IgD-negative memory B cell (primary cell): ENCODE measurements around the gene THAP4. TPM values are rescaled to one million over a fixed set of nuclear protein-coding genes. Genes with fewer than 3 reads are reported as not detected.

ENCODE experiments used
- H3K27ac Mint-ChIP-seq, 3 donors: one replicate each; pipeline ENCODE4 v1.8.0; 2020 to 2022; ENCODE audit warnings: mild to moderate bottlenecking in 3 of 3, mixed read lengths in 3 of 3, moderate library complexity in 1 of 3
- H3K27me3 Mint-ChIP-seq: one replicate; pipeline ENCODE4 v1.8.0; 2021; ENCODE audit warnings: mixed read lengths
- H3K36me3 Mint-ChIP-seq: one replicate; pipeline ENCODE4 v1.8.0; 2020; ENCODE audit warnings: mild to moderate bottlenecking, mixed read lengths
- H3K4me1 Mint-ChIP-seq, 3 donors: one replicate each; pipeline ENCODE4 v1.8.0; 2020 to 2022; ENCODE audit warnings: mixed read lengths in 3 of 3, mild to moderate bottlenecking in 1 of 3
- H3K4me3 Mint-ChIP-seq, 4 donors: one replicate each; pipeline ENCODE4 v1.8.0; 2020 to 2022; ENCODE audit warnings: mild to moderate bottlenecking in 4 of 4, mixed read lengths in 4 of 4, moderate library complexity in 3 of 4
- H3K9me3 Mint-ChIP-seq, 3 donors: one replicate each; pipeline ENCODE4 v1.8.0; 2020 to 2021; ENCODE audit warnings: mixed read lengths in 3 of 3, mild to moderate bottlenecking in 1 of 3
- polyA plus RNA-seq: library from polyadenylated mRNA; unstranded; fragments of 300-500 nt; fragmentation: Illumina TruSeq; gene quantifications from one replicate; pipeline ENCODE4 v1.2.3, GENCODE V29; 2021

The THAP4 gene
- polyA plus RNA-seq, 1 donor from 2014 or later, result 39.6 TPM

GRCh38 chr2:241615522-241616052, 21.4 kb downstream of the THAP4 start:
- no peaks in the 10 kb centered on the region for H3K27me3 Mint-ChIP-seq
- peaks cover 10 to 23% (median 18%) of the 10 kb centered on the region in 3 donors for H3K4me1 Mint-ChIP-seq
- no peak overlapping the region for H3K27ac Mint-ChIP-seq
- H3K9me3 Mint-ChIP-seq, result no peaks in the 10 kb centered on the region
- H3K4me3 Mint-ChIP-seq, result peak overlapping the region in 2 of 4 donors; percentile 14 to 85
- H3K36me3 Mint-ChIP-seq, result peaks cover 2% of the 10 kb centered on the region

- H3K4me1 Mint-ChIP-seq, result peaks cover 12 to 24% (median 18%) of the 10 kb centered on the region in 3 donors
- peak overlapping the region in 1 of 3 donors; percentile 79 for H3K27ac Mint-ChIP-seq
- H3K36me3 Mint-ChIP-seq, result peaks cover 2% of the 10 kb centered on the region
- H3K9me3 Mint-ChIP-seq, result no peaks in the 10 kb centered on the region
- peak overlapping the region in 2 of 4 donors; percentile 14 to 63 for H3K4me3 Mint-ChIP-seq
- H3K27me3 Mint-ChIP-seq, result no peaks in the 10 kb centered on the region
Observed at GRCh38 chr2:241615041-241615440, 21.9 kb downstream of the THAP4 start.

- Mint-ChIP-seq H3K36me3 (peaks cover 2% of the 10 kb centered on the region), H3K4me1 (peaks cover 13 to 30% (median 19%) of the 10 kb centered on the region in 3 donors), H3K9me3 (no peaks in the 10 kb centered on the region), H3K27me3 (no peaks in the 10 kb centered on the region), H3K27ac (no peak overlapping the region), H3K4me3 (peak overlapping the region in 1 of 4 donors; percentile 17)
Observed at GRCh38 chr2:241613017-241613780, 23.8 kb downstream of the THAP4 start.

- peak overlapping the region in 2 of 3 donors; percentile 28 to 82 for H3K27ac Mint-ChIP-seq
Observed at GRCh38 chr2:241612156-241613016, 24.6 kb downstream of the THAP4 start.

GRCh38 chr2:241611062-241611461, 25.9 kb downstream of the THAP4 start:
- Mint-ChIP-seq H3K36me3 (peaks cover 2% of the 10 kb centered on the region), H3K27ac (no peak overlapping the region), H3K4me3 (peak overlapping the region in 1 of 4 donors; percentile 29), H3K27me3 (no peaks in the 10 kb centered on the region), H3K9me3 (no peaks in the 10 kb centered on the region), H3K4me1 (peaks cover 8 to 19% (median 9%) of the 10 kb centered on the region in 3 donors)

More at GRCh38 chr2:241612156-241613016, 24.6 kb downstream of the THAP4 start:
- H3K4me1 Mint-ChIP-seq, result peaks cover 11 to 24% (median 12%) of the 10 kb centered on the region in 3 donors
- no peaks in the 10 kb centered on the region for H3K9me3 Mint-ChIP-seq
- H3K4me3 Mint-ChIP-seq, result no peak overlapping the region
- H3K27me3 Mint-ChIP-seq, result no peaks in the 10 kb centered on the region
- peaks cover 2% of the 10 kb centered on the region for H3K36me3 Mint-ChIP-seq

GRCh38 chr2:241609859-241610793, 26.8 kb downstream of the THAP4 start:
- H3K27ac Mint-ChIP-seq, result peak overlapping the region in 2 of 3 donors; percentile 18 to 39
- peak overlapping the region; percentile 54 to 91 (median 70) for H3K4me3 Mint-ChIP-seq
- no peaks in the 10 kb centered on the region for H3K9me3 Mint-ChIP-seq
- H3K4me1 Mint-ChIP-seq, result peaks cover 5 to 16% (median 7%) of the 10 kb centered on the region in 3 donors
- peaks cover 2% of the 10 kb centered on the region for H3K36me3 Mint-ChIP-seq
- H3K27me3 Mint-ChIP-seq, result no peaks in the 10 kb centered on the region

- Mint-ChIP-seq H3K36me3 (no peaks in the 10 kb centered on the region), H3K9me3 (no peaks in the 10 kb centered on the region)
Observed at GRCh38 chr2:241608881-241609280, 28.1 kb downstream of the THAP4 start.

GRCh38 chr2:241607162-241607885, 29.6 kb downstream of the THAP4 start:
- H3K4me3 Mint-ChIP-seq, result peak overlapping the region in 2 of 4 donors; percentile 3 to 68
- H3K36me3 Mint-ChIP-seq, result no peaks in the 10 kb centered on the region
- H3K9me3 Mint-ChIP-seq, result no peaks in the 10 kb centered on the region
- no peaks in the 10 kb centered on the region for H3K27me3 Mint-ChIP-seq
- H3K4me1 Mint-ChIP-seq, result peaks cover 5 to 15% (median 7%) of the 10 kb centered on the region in 3 donors
- H3K27ac Mint-ChIP-seq, result no peak overlapping the region

More at GRCh38 chr2:241608881-241609280, 28.1 kb downstream of the THAP4 start:
- peak overlapping the region; percentile 71 to 87 (median 77) for H3K27ac Mint-ChIP-seq
- H3K4me3 Mint-ChIP-seq, result peak overlapping the region; percentile 68 to 87 (median 78)
- peaks cover 5 to 15% (median 7%) of the 10 kb centered on the region in 3 donors for H3K4me1 Mint-ChIP-seq
- H3K27me3 Mint-ChIP-seq, result no peaks in the 10 kb centered on the region

- Mint-ChIP-seq H3K4me1 (peaks cover 5 to 11% (median 7%) of the 10 kb centered on the region in 3 donors), H3K36me3 (no peaks in the 10 kb centered on the region), H3K27me3 (no peaks in the 10 kb centered on the region), H3K4me3 (no peak overlapping the region), H3K9me3 (no peaks in the 10 kb centered on the region), H3K27ac (no peak overlapping the region)
Observed at GRCh38 chr2:241606186-241606585, 30.8 kb downstream of the THAP4 start.

GRCh38 chr2:241603686-241604085, 33.3 kb downstream of the THAP4 start:
- no peaks in the 10 kb centered on the region for H3K9me3 Mint-ChIP-seq
- no peaks in the 10 kb centered on the region for H3K27me3 Mint-ChIP-seq
- peaks cover 0 to 8% (median 4%) of the 10 kb centered on the region in 3 donors for H3K4me1 Mint-ChIP-seq
- no peaks in the 10 kb centered on the region for H3K36me3 Mint-ChIP-seq
- peak overlapping the region in 2 of 3 donors; percentile 16 to 59 for H3K27ac Mint-ChIP-seq
- H3K4me3 Mint-ChIP-seq, result no peak overlapping the region

GRCh38 chr2:241602720-241603119, 34.2 kb downstream of the THAP4 start:
- Mint-ChIP-seq H3K27me3 (no peaks in the 10 kb centered on the region), H3K36me3 (peaks cover 3% of the 10 kb centered on the region), H3K9me3 (no peaks in the 10 kb centered on the region), H3K4me1 (peaks cover 0 to 3% (median 3%) of the 10 kb centered on the region in 3 donors), H3K27ac (no peak overlapping the region), H3K4me3 (no peak overlapping the region)

- Mint-ChIP-seq H3K27ac (no peak overlapping the region), H3K9me3 (no peaks in the 10 kb centered on the region), H3K36me3 (peaks cover 3% of the 10 kb centered on the region), H3K27me3 (no peaks in the 10 kb centered on the region), H3K4me3 (no peak overlapping the region), H3K4me1 (peaks cover 0 to 3% (median 3%) of the 10 kb centered on the region in 3 donors)
Observed at GRCh38 chr2:241601841-241602240, 35.1 kb downstream of the THAP4 start.

GRCh38 chr2:241599615-241600014, 37.3 kb downstream of the THAP4 start:
- H3K27ac Mint-ChIP-seq, result no peak overlapping the region
- peaks cover 3% of the 10 kb centered on the region for H3K36me3 Mint-ChIP-seq
- no peak overlapping the region for H3K4me3 Mint-ChIP-seq
- peaks cover 0 to 3% (median 3%) of the 10 kb centered on the region in 3 donors for H3K4me1 Mint-ChIP-seq
- no peaks in the 10 kb centered on the region for H3K9me3 Mint-ChIP-seq
- H3K27me3 Mint-ChIP-seq, result no peaks in the 10 kb centered on the region
